Mucosa of descending colon (tissue), 3 donors: ENCODE results near the gene FGGY. TPM values are rescaled to one million over a fixed set of nuclear protein-coding genes. Genes with fewer than 3 reads are reported as not detected.

Experiments
- ATAC-seq: fragments of 200-7000 bp; cut with Tn5 transposase; one replicate; pipeline ENCODE4 v1.9.1; 2020; ENCODE audit warnings: mild to moderate bottlenecking, moderate library complexity
- DNase-seq, 3 donors: peaks; one replicate each; pipeline ENCODE4 v3.0.0-alpha.2; 2020
- H3K36me3 ChIP-seq: fragments of 200-600 bp; one replicate; pipeline ENCODE4 v1.8.0; 2021; ENCODE audit warnings: low read depth, mild to moderate bottlenecking
- H3K4me1 ChIP-seq: fragments of 200-600 bp; one replicate; pipeline ENCODE4 v1.8.0; 2021; ENCODE audit warnings: low read depth, mild to moderate bottlenecking
- H3K4me3 ChIP-seq: fragments of 200-600 bp; one replicate; pipeline ENCODE4 v1.8.0; 2021; ENCODE audit warnings: mild to moderate bottlenecking
- H3K9me3 ChIP-seq: fragments of 200-600 bp; one replicate; pipeline ENCODE4 v1.8.0; 2021; ENCODE audit warnings: mild to moderate bottlenecking
- CTCF ChIP-seq: fragments of 200-600 bp; IDR thresholded peaks from one replicate; pipeline ENCODE4 v1.8.0; 2022; ENCODE audit warnings: antibody characterized with exemption, mild to moderate bottlenecking
- intact Hi-C, 2 donors: fragments of 100-400 bp; cut with DNase I in 1 of 2; cut with micrococcal nuclease in 1 of 2; formaldehyde crosslinking; loops; one replicate each; pipeline versions ENCODE4 v1.11.0 to v1.11.1; 2022; cut with DNase I, micrococcal nuclease
- total RNA-seq, 3 donors: library from RNA; stranded (reverse); fragmentation: NEBNext Ultra II Directional in 2 of 3; extraction: Animal tissue kit (Norgen Biotek cat#: 25700) in 2 of 3; gene quantifications; one replicate each; pipeline versions ENCODE4 v1.2.1 to v1.2.4, GENCODE V29; 2021 to 2023
- donor health status: DM: no; HTN: no; CAD: no; lungs with moderate emphysema.
- donor health status: DM: no; HTN: no; CAD: no.
- donor health status: DM: no; HTN: yes; CAD: no.

Gene FGGY
- total RNA-seq, 3 donors from 2014 or later, result 25.2 to 38.3 (median 36.6) TPM

DNA sequence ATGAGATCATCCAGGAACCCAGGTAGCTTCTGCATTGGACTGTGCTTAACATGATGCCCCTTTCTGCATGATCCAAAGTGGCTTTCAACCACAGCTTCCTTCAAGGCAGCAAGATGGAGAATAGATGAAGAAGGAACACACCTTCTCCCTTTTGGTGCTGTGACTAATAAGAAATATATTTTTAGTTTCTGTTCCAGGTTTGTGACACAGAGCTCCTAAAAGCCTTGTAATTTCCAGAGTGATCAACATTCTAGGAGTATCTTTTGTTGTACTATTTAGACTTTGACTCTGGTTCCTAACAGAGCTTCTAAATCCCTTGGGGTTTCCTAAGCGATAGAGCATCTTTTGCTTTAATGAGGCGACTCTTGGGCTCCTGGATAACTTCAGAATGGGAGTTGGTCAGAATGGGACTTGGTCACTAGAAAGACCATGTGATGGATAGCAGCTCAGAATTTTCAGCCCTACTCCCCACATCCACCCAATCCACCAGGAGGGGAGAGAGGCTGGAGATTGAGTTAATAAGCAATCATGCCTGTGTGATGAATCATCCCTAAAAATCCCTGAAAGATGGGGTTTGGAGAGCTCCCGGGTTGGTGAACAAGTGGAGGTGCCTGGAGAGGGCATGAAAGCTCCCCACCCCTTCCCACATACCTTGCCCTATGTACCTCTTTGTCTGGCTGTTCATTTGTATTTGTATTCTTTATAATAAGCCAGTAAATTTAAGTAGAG is 134.8 kb downstream of the FGGY start:
- no peak for TF ChIP-seq CTCF
- ATAC-seq (no peak), DNase-seq (no peak)
- Histone ChIP-seq H3K36me3 (no peaks in the 10 kb centered on the region), H3K4me3 (no peak overlapping the region), H3K4me1 (peaks cover 8% of the 10 kb centered on the region), H3K9me3 (no peaks in the 10 kb centered on the region)
- intact Hi-C loops, result no loop called here

- Histone ChIP-seq H3K9me3 (no peaks in the 10 kb centered on the region), H3K4me1 (peaks cover 8% of the 10 kb centered on the region), H3K36me3 (no peaks in the 10 kb centered on the region), H3K4me3 (no peak overlapping the region)
- intact Hi-C loops, result no loop called here
- TF ChIP-seq CTCF, result no peak
- DNase-seq (no peak), ATAC-seq (peak; percentile 83)
Observed at GRCh38 chr1:59432531-59433439, 135.9 kb downstream of the FGGY start.

- H3K4me3 ChIP-seq, result no peak overlapping the region
- DNase-seq (no peak), ATAC-seq (no peak)
- intact Hi-C loops, result no loop called here
- peaks cover 8% of the 10 kb centered on the region for H3K4me1 ChIP-seq
- TF ChIP-seq CTCF, result no peak
- H3K36me3 ChIP-seq, result no peaks in the 10 kb centered on the region
- no peaks in the 10 kb centered on the region for H3K9me3 ChIP-seq
Observed at GRCh38 chr1:59433440-59433813, 136.5 kb downstream of the FGGY start.

DNA sequence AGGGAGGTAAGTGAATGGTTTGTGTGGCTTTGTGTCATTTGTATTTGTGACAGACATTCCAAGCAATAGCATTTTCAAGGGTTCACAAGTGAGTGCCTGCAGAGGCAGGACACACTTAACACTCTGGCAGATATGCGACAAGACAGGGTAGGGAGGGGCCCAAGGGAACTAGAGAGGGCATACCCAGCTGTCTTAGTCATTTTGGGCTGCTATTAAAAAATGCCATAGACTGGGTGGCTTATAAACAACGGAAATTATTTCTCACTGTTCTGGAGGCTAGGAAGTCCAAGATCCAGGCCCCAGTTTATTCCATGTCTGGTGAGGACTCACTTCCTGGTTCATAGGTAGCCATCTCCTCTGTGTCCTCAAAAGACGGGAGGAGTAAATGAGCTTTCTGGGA is 137.4 kb downstream of the FGGY start:
- ATAC-seq, result no peak
- TF ChIP-seq CTCF, result no peak
- Histone ChIP-seq H3K4me3 (no peak overlapping the region), H3K9me3 (no peaks in the 10 kb centered on the region), H3K36me3 (no peaks in the 10 kb centered on the region), H3K4me1 (peaks cover 3% of the 10 kb centered on the region)
- no peak for DNase-seq
- intact Hi-C loops, result no loop called here

DNA sequence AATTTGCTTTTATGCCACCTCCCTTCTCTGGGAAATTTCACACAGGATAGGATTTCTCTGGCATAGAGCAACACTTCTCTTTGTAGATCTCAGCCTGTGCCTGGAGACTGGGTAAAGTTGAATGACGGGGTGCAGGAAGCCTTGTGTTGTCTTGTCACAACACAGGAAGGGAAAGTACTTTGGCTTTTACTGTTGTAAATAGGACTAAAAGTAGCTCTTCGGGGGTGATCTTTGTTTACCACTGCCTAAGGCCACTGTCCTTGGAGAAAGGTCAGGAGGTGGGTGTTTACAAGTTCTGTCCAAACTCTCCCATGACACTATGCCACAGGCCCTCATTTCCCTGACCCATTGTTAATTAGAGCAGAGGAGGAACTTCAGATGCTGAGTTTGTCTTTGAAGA is 139.7 kb downstream of the FGGY start:
- Histone ChIP-seq H3K4me1 (peaks cover 3% of the 10 kb centered on the region), H3K4me3 (no peak overlapping the region), H3K36me3 (no peaks in the 10 kb centered on the region), H3K9me3 (no peaks in the 10 kb centered on the region)
- TF ChIP-seq CTCF, result no peak
- no peak for ATAC-seq
- intact Hi-C loops, result no loop called here
- DNase-seq, result no peak
